Stimulated activated CD8-positive, alpha-beta memory T cell treated with anti-CD3 and anti-CD28 coated beads, Interleukin-2, amount 100 ng/mL, for 48 hours (primary cell): ENCODE measurements around the gene ZNF33B.
A peak's percentile ranks its signal among the peaks of the same experiment; 100 is the strongest.
"Not testable (repeated sequence)": the region's sequence is repeated elsewhere in the genome, so short reads cannot be mapped to it uniquely, and the experiment has no call there.

Source experiments
- DNase-seq, 2 donors: peaks; one replicate each; pipeline ENCODE4 v3.0.0-alpha.2; 2020; ENCODE audit warnings: low read depth in 2 of 2

ZNF33B gene

DNA sequence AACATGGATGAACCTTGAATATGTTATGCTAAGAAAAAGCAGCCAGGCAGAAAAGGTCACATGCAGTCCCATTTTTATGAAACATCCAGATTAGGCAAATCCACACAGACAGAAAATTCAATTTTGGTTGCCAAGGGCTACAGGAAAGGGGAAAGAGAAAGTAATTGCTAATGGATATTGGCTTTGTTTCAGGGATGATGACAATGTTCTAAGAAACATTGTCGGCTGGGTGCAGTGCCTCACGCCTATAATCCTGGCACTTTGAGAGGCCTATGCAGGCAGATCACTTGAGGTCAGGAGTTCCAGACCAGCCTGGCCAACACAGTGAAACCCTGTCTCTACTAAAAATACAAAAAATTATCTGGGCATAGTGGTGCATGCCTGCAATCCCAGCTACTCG is 23.0 kb downstream of the ZNF33B start:
- no peak for DNase-seq

DNA sequence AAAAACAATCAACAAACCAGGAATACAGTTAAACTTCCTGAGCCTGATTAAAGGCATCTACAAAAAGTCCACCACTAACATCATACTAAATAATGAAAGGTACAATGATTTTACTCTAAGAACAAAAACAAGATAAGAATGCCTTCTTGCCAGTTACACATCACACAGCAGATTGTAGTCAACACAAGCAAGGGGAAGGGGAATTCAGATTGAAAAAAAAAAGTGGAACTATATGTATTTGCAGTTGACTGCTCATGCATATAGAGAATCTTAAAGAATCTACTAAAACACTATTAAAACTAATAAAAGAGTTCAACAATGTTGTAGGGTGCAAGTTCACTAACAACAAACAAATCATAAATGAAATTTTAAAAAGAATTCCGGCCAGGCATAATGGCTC is 28.5 kb downstream of the ZNF33B start:
- DNase-seq, result no peak

DNA sequence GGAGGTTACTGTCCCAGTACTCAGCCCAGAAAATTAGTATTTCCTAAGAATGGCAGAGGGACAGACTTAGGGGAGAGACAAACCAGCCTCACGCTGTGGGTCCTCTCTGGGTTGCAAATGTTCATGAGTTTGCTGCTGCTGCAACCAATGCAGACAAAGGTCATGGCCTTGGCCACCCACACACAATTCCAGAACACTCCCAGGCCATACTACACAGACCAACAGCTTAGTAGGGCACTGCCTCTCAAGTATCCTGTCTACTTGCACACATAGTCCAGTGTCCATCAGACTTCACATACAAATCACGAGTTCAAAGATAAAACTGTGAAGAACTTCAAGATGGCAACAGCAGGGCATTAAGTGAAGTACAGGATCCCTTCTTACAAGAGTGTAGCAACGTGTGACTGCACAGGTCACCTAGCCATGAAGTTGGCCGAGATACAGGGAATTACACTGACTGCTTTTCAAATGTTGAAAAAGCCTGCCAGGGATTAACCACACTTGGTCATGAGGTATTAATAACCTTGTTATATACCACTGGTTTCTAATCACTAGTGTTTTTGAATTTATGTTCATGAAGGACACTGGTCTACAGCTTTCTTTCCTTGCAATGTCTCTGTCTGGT is 40.0 kb downstream of the ZNF33B start:
- no peak for DNase-seq

DNA sequence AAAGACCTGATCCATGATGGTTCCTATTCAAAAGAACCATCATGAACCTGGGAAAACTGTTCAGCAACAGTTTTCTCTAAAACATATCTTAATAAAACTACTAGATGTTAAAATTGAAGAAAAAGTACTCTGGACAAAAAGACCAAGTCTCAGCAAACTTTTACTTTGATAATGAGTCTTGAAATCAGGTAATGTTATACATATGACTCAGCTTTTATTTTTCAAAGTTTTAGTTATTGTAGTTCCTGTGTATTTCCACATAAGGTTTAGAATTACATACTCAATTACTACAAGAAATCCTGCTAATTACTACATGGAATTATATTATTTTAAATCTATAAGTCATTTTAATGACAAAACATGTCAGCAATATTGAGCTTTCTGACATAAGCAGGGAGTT is 42.2 kb downstream of the ZNF33B start:
- DNase-seq, result no peak

DNA sequence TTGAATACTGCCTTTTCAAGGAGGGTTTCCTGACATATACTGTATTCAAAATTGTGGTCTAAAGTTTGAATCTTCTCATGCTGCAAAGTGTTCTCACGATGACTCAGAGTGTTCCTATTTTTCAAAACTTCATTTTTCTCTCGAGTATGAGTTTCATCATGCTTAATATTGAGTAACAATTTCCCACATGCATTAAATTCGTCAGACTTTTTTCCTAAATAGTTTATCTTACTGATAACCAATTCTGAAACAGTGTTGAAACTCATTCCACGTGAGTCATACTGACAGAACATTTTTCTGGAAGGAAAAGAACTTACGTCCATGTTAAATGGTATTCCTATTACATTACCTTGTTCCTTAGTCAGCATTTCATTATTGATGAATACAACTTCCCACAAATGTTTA is 44.1 kb downstream of the ZNF33B start:
- DNase-seq, result no peak

DNA sequence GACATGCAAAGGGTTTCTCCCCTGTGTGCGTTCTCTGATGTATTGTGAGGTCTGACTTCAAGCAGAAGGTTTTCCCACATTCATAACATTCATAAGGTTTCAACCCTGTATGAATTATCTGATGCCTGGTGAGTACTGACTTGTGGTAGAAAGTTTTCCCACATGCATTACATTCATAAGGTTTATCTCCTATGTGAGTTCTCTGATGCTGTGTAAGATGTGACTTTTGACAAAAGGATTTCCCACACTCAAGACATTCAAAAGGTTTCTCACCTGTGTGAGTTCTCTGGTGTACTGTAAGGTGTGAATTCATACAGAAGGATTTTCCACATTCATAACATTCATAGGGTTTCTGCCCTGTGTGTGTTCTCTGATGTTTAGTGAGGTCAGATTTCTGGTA is 45.1 kb downstream of the ZNF33B start:
- DNase-seq, result no peak

DNA sequence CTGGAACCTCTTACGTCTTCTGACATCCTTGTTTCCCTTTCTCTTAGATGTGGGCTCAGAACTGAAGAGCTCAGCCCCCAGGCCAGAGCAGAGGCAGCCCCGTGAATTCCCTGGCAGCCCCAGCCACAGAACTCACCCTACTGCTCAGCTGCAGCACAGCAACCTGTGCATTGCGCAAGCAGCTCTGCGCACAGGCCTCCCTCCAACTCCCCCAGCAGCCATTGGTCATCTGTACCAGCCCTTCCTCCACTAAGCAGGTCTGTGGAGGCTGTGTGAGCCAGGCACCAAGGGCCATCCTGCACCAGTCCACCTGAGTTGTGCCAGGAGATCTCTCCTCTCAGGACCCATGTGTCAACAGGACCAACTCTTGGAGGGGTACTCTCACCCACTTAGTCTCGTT is 54.5 kb downstream of the ZNF33B start:
- no peak for DNase-seq

DNA sequence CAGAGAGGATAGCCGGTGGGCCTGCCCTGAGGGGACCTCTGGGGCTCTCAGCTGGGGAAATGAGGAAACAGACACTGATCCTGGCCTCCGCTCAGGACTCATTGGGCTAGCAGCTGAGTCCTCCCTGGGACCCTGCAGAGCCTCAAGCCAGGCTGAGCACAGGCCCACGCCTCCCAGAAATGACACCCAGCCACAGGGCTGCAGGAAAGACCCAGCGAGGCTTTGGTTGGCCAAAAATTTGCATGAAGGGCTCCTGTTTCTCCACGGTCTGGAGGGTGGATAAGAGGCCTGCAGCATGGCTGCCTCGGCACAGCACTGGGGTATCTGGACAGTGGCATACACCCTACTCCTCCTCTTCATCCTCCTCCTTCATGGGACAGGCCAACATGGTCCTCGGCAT is 60.4 kb downstream of the ZNF33B start:
- no peak for DNase-seq

DNA sequence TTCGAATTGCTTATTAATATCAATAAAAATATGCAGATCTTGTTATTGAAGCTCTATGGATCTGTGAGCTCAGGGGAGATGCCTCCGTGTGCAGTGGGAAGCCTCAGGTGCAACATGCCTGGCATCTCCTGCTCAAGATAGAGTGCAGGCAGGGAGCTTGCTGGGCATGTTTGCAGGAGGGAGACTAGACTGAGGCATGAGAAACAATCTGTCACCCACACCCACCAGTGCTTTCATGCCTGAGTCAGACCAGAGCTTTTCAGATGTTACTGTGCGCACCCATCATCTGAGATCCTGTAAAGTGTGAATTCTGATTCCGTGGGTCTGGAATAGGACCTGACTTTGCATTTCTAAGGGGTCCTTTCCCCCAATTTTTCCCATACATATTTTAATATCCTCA is 62.0 kb downstream of the ZNF33B start:
- no peak for DNase-seq

DNA sequence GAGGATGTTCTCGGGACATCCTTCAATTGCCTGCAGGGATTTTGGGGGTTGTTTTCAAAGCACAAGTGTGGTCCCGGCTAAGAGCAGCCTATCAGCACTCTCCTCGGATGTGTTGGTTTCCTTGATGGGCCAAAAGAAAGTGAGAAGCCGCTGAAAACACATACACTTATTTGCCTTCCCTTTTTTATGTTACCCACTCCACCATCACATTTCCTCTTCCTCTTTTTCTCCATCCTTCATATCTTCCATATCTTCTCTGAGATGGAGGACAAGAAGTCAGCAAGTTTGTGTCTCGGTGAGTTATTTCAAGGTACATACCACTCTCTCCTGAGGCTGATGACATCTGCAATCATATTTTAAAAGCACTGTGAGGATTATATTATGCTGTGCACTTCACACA is 64.0 kb downstream of the ZNF33B start:
- no peak for DNase-seq

DNA sequence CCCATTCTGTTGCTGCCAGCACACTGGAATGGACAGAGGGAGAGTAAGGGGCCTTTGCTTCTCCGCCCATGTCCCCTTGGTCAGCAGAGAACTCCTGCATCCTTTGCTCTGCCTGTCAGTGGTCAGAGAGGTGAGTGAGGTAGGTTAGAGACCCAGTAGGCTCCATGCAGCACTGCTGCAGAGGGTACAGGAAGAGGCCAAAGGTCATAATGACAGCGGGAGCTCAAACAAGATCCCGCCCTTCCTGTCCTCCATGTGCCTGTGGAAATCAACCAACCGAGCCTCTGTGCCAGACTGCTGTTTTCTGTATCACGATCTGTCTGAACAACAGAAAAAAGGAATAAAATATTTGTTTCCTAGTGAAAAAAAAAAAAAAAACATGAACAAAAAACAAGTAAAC is 81.4 kb downstream of the ZNF33B start:
- no peak for DNase-seq

DNA sequence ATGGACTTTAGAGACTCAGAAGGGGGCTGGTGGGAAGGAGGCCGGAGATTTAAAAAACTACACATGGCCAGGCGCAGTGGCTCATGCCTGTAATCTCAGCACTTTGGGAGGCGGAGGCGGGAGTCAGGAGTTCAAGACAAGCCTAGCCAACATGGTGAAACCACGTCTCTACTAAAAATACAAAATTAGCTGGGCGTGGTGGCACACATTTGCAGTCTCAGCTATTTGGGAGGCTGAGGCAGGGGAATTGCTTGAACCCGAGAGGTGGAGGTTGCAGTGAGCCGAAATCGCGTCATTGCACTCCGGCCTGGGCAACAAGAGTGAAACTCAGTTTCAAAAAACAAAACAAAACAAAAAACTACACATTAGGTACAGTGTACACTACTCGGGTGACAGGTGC is 84.8 kb downstream of the ZNF33B start:
- DNase-seq, result not testable (repeated sequence)

DNA sequence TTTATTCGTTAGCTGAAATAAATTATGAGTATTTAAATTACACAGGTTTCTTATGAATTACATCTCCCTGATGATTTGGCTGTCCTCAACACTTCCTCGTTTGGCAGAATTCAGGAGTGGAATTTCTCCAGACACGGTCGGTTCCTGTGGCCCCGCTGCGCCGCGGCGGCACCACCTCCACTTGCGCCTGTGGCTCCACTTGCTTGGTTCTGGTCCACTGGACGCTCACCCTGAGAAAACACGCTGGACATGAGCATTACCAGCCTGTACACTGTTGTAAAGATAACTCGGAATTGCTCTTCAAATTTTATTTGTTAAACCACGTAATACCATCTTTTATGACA is 85.3 kb downstream of the ZNF33B start:
- DNase-seq, result no peak

DNA sequence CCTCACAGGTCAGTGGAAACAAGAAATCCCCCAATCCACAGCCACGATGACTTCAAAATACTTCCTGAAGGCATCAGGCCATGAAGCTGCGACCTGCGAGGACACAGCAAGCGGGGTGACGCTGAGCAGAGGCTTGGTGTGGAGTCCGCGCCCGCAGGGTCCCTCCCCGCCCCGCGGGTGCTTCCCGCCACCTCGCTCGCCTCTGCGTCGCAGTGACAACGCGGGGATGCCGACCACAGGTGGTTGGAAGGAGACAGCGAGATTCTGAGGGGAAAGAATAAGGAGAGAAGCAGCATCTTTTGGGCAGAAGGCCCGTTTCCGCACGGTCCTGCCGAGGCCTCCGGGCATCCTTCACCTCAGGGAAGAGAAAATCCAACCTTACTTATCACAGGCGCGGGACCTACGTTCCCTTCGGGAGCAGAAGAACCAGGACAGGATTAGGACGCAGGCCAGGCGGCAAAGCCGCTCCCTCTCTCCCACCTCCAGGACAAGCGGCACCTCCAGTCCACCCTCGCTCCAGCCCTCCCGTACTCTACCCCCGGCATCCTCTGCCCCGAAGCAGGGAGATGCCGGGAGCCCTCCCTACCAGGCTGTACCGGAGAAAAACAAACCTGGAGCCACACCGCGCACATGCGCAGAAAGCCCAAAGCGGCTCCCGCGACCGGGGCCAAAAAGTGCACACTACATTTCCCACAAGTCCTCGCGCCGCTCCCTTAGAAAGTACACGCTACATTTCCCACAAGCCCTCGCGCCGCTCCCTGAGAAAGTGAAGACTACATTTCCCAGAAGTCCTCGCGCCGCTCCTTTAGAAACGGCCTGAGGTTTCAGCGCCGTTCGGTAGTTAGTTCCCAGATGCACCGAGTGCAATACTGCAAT is 85.9 kb downstream of the ZNF33B start:
- DNase-seq, result peak; percentile 90 to 93

DNA sequence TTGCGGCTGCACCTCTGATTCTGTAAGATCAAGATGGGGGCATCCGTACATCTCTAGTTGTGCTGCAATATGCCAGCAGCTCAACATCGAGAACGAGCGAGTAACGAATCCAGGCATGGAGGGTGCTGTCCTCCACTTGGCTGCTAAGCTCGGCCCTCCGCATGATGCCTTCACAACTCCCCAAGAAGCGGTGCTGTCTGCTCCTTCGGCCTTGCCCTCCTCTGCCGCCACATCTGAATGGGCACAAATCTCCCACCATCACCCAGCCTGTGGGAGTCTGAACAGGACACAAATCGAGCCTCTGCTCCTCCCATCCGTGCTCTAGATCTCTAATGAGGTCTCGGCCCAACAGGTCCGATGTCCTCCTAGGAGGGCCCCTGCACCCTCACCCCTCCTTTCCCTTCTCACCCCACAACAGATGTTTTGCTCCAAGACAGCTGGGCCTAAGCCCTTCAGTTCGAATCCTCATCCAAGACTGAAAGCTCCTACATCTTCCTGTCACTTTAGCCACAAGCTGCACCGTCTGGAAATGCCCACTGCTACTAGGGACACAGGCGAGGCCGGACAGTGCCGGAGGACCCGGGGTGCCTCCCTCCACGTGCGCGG is 86.7 kb downstream of the ZNF33B start:
- peak in 1 of 2 donors; percentile 1 for DNase-seq

DNA sequence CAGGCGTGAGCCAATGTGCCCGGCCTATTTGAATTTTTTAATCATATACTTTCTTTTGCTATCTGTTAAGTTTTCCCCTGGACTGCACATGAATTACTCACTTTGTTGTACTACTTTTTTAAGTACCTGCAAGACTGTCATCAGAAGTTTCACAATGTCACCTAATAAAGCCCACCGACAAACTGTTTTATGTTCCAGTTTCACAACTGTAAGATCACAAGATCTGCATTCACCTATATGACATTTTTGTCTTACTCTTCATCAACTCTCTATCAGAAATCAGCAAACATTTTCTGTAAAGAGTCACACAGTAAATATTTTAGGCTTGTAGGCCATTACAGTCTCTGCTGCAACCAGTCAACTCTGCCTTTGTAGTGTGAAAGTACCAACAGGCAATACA is 88.5 kb downstream of the ZNF33B start:
- DNase-seq, result no peak

DNA sequence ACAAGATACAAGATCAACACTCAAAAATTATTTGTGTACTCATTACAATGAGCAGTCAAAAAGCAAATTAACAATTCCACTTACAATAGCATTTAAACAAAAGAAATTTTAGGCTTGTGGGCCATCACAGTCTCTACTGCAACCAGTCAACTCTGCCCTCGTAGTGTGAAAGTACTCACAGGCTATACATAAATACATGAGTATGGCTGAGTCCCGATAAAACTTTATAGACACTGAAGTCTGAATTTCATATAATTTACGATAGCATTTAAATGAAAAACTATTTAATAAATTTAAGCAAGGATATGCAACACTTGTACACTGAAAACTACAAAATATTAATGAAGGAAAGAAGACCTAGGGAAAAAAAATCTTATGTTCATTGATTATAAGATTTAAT is 90.1 kb downstream of the ZNF33B start:
- no peak for DNase-seq

DNA sequence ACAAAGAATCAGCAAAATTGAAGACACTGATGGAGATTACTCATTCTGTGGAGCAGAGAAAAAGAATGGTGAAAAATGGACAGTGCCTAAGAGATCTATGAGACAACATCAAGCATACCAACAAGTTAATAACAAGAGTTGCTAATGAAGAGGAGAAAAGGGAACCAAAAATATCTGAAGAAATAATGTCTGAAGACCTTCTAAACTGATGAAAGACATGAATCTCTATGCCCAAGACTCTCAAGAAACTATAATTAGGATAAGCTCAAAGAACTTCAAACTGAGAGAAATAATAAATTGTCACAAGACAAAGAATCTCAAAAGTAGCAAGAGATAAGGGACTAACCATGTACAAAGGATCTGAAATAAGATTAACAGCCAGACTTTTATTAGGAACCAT is 93.4 kb downstream of the ZNF33B start:
- DNase-seq, result no peak

DNA sequence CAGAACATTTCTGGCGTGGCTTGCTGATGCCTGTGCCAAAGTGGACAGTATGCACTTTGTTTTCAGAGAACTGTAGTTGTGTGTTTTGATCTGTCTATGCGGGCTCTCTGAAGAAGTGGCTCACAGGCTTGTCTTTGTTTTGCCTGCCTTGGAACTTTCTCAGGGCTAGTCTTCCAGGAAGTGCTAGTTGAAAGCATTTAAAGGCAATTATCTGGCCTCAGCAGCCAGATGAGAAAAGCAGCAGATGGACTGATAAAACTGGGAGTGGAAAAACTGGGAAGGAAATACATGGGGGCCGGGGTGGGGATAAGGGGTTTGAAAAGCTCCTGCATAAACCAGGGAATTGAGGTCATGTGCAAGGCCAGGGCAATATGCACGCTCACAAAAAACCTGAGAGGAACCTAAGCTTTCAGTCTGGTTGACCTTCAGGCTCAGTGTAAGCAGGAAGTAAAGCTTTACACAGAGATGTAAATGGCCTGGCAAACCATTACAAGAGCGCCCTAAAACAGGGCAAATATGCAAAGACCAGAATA is 94.5 kb downstream of the ZNF33B start:
- no peak for DNase-seq
